NCI-H524 (cell line): ENCODE measurements around the gene RAB6A.
"Not testable (repeated sequence)": the region's sequence is repeated elsewhere in the genome, so short reads cannot be mapped to it uniquely, and the experiment has no call there.

Experiments
- DNase-seq, 2 experiments: peaks; one replicate each; lab custom pipeline; 2025; lab: John Stamatoyannopoulos, UW

Gene RAB6A

DNA sequence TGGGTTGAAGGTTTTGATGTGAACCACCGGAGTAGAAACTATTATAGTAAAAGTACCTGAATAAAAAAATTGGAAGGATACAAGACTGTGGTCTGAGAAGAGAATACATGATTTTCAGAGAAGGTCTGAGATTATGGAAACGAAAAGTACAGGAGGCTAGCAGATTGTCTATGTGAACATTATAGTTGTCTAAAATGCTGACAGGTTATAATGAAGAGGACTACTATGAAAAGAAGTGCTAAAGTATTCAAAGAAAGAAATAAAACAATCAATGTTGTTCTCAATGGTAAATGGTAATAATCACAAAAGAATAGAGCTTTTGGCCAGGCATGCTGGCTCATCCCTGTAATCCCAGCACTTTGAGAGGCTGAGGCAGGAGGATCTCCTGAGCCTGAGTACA lies 34.0 kb downstream of the RAB6A start:
- no peak for DNase-seq

DNA sequence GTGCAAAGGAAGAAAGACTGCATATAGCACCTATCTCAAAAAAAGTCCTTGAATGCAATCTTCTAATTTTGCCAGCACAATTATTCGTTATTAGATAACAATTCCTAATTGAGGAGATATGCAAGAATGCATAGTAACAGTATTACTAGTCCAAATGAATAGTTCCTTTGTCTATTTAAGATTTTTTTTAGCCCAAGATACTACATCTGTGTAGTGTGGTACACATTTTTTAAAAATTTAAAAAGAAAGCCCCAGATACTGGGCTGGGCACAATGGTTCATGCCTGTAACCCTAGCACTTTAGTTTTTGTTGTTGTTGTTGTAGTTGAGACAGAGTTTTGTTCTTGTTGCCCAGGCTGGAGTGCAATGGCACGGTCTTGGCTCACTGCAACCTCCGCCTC lies 43.7 kb downstream of the RAB6A start:
- DNase-seq: no peak

DNA sequence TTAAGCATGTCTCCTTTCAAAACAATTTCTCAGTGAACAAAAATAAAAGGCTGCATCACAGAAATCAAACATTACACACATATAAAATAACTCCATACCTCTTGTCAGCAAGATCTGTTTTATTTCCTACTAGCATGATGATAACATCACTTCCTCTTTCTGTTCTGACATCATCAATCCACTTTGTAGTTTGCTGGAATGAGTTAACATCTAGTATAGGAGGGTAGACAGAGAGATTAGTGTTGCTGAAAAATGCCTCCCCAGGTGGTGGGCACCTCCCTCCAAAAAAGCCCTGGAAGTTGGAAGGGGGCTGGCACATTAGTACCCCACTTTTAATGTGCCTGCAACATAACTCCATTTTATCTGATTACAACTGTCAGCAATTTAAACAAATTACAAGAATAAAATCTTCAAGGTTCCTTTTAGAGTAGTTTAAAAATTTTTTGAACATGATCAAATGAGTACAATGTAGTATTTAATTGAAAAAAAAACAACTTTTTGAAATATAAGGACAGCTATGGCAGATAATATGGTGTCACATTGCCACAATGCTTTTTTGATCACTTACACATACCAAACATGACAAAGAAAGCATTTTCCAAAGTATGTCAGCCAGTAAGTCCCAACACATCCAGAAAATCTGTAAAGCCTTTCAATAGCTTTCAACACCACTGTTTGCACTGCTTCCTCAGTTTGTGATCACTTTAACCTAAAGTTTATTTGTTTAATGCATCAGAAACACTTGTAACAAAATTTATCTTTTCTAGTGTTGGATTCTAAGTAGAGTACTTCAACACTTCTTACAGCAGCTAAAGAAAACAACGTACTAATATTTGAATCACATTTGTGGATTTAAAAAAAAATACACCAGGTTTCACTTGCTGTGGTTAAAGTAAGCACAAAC lies 44.5 kb downstream of the RAB6A start:
- no peak for DNase-seq

DNA sequence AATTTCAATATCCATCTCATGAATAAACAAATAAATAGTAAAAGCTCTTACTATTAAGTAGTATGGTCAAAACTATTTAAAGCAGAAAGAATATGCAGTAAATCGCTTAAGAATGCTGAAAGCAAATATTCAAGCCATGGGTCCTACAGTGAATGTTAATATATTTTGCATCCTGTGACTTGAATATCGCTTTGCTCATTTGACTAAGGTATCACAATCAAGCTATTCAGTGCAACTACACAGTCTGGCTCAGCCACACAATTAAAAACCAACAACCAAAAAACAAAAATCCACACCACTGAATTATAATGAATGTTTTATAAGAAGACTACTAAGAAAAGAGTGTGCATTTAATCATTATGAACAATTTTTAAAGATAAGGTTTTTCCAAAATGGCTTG lies 45.3 kb downstream of the RAB6A start:
- DNase-seq: no peak

DNA sequence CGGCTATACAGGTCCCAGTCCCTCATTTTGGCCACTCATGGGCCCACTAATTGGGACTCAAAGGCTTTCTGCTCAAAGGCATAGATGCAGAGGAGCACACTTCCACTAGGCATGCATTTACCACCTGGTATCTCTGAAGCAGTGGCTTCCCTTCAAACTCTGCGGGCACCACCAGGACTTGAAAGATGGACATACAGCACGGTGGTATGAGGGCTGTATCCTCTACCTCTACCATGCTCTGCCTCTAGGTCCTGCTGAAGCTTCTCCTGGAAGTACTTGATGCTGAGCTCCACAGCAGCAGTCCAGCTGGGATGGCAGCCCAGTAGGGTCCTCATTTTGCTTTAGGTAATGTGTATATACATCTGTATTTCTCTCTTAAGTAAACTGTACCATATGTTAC lies 49.9 kb downstream of the RAB6A start:
- peak in 1 of 2 experiments; percentile 34 for DNase-seq

DNA sequence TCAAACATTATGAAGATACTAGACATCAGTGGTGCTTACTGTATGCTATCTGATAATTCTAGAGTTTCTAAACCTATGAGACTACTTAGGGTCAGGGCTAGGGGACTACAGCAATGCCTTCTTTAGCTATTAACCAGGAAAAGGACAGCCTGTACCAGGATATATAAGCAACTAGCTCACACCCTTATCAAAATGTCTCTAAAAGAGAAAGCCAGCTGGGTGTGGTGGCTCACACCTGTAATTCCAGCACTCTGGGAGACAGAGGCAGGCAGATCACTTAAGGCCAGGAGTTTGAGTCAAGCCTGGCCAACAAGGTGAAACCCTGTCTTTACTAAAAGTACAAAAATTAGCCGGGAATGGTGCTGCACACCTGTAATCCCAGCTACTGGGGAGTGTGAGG lies 55.8 kb downstream of the RAB6A start:
- DNase-seq: no peak

DNA sequence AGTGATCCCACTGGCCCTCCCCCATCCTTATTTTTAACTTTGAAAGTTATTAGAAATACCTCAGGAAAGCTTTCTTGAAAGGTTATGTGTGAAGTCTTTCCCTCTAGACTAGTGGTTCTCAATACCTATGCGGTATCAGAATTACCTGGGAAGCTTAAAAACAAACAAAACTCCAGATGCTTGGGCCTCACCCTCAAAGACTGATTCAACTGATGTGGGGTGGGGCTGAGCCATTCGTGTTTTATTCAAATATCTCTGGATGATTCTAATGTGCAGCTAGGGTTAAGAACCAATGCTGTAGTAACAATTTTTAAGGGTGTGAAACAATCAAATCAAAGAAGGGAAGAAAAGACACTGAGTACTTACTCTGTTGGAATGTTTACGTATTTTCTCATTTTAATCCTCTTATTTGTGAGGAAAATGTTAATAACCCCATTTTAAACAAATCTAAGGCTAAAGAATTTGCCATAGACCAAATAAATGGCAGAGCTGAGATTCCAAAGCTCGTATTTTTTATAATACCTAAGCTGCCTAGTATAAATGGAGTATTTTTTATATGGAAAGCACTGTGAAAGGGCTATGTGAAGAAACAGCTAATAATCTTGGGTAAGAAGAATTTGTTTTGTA lies 66.9 kb downstream of the RAB6A start:
- no peak for DNase-seq

DNA sequence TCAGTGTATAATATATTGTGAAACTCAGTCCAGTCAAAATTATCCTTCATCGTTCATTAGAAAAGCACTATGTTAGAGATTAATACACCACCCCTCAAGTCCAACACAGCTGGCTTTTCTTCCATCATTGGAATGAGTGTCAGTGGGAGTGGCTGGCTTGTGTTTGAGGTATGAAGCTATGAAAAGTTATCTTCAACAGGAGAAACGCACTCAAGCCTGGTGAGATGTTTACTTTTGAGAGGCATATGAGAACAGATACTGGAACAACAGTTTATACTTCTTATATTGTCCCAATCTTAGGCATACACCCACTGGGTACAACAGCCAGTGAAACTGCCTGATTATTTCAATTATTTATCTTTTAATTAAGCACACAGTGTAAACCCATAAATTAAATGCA lies 80.2 kb downstream of the RAB6A start:
- no peak for DNase-seq

DNA sequence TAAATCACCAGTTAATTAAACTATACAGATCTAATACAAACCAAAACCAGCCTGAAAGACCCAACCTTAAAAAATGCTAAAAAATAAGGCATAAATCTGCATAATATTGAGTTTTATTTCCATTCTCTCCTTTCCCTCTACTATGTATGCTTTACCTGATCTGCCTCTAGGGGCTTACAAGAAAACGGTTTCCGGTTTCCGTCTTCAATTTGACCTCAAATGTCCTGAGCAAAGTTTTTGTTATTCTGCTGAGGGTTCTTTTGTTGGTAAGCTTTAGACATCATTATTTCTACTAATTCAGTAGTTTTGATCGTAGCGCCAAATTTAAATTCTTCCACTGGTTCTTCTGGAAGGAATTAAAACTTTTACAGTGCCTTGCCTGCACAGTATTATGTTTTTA lies 84.3 kb downstream of the RAB6A start:
- DNase-seq: not testable (repeated sequence)

DNA sequence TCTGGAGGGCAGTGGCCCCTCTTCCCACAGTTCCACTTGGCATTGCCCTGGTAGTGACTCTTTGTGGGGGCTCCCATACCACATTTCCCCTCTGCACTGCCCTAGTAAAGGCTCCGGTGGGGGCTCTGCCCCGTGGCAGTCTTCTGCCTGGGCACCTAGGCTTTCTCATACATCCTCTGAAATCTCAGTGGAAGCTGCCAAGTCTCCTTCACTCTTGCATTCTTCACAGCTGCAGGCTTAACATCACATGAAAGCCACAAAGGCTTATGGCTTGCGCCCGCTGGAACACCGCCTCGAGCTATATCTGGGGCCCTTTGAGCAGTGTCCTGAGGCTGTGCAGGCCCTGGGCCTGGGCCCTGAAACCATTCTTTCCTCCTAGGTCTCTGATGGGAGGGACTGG lies 89.2 kb downstream of the RAB6A start:
- DNase-seq: no peak

DNA sequence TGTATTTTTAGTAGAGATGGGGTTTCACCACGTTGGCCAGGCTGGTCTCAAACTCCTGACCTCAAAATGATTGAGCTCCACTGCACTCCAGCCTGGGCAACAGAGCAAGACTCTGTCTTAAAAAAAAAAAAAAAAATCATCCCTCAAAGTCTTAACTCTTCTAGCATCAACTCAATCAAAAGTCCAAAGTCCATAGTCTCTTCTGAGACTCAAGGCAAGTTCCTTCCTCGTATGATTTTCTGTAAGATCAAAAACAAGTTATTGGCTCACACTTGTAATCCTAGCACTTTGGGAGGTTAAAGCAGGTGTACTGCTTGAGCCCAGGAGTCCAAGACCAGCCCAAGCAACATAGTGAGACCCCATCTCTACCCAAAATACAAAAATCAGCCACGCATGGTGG lies 90.1 kb downstream of the RAB6A start:
- DNase-seq: no peak

DNA sequence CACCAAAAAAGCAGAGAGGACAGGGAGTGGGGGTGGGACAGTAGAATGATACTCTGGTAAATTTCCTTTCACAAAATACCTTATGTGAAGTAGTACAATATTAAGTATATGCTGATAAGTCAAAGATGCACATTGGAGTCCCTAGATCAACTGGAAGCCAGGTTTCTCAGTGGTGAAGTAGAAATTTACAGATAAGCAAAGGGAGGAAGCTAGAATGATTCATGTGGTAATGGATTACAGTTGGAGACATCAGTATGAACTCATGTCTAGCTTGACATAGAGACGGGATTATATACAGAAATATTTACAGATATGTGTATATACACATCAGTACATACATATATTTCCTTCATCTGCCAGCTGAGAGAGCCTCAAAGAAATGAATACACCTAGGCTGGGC lies 93.0 kb downstream of the RAB6A start:
- DNase-seq: no peak

DNA sequence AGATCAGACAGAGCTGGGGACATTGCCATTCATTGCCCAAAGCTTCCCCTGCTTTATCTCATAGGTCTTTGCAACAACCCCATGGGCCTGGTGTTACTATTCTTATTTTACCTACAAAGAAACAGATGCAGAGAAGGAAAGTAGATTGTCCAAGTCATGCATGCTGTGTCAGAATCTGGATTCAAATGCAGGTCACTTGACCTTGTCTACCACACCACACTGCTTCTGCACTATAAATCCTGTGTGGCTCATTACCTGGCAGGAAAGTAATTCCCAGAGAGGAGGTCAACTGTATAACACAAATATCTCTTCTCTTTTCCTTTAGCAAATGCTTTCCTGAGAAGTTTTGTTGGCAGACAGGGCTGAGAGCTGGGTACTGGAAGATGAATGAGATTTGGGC lies 96.0 kb downstream of the RAB6A start:
- DNase-seq: no peak

DNA sequence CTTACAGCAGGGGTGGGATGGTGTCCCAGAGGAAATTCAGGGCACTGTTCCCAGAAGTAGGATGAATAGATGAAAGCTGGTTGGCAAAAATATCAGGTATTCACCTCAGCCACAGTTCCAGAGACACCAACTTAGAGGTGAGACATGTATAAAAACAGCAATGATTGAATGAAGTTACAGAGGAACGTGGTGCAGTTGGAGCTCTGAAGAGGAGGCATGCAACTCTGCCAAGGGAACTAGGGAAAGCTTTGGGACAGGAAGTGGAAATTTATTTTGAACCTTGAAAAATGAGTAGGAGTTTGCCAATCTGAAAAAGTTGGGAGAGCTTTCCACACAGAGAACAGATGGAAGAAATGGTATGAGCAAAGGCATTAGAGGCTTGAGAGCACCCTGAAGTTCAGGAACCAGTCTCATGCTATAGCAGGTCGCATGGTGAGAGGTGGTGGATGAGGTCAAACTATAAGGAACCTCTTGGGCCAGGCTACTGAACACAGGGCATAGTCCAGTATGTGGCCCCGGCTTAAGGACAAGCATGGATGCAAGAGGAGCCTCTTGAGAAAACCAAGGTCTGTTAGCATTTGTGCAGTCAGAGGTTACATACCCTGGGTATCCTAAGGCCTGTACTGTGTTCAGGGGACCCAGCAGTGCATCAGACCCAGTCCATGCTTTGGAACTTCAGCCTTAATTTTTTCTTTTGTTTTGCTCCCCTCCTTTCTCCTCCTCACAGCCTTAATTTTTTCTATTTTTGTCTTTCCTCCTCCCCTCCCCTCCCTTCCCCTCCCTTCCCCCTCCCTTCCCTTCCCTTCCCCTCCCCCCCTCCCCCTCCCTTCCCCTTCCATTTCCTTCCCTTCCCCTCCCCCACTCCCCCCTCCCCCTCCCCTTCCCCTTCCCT lies 97.0 kb downstream of the RAB6A start:
- no peak for DNase-seq

DNA sequence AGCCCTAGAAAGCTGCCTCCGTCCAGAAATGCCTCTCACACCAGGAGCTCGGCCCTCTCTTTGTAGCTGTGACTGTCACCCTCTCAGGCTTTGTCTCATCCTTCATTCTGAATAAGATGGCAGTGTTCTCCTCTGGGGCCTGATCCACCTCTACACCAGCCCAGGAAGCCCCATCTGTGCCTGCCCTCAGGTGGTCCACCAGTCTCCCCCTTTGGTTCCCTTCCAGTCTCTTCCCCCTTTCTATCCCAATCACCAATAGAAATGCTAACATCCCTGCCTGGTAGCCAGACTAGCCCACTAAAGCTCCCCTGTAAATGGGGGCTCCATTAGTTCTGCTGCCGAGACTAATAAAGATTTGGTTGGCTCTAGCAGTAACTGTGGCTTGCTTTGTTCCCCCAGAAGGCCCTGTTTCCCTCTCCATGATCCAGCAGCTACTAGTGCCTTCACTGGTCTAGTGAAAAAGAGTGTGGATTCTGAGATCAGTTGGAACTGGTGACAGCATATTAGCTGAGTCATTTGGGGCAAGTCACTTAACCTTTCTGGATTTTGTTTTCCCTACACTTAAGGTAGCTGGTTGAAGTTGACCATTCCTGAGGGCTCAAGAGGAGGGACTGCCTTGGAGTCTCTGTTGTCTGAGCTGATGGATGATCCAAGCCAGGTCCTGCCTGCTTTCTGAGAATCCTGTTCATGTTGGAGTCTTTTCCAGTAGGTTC lies 98.3 kb downstream of the RAB6A start:
- DNase-seq: no peak

DNA sequence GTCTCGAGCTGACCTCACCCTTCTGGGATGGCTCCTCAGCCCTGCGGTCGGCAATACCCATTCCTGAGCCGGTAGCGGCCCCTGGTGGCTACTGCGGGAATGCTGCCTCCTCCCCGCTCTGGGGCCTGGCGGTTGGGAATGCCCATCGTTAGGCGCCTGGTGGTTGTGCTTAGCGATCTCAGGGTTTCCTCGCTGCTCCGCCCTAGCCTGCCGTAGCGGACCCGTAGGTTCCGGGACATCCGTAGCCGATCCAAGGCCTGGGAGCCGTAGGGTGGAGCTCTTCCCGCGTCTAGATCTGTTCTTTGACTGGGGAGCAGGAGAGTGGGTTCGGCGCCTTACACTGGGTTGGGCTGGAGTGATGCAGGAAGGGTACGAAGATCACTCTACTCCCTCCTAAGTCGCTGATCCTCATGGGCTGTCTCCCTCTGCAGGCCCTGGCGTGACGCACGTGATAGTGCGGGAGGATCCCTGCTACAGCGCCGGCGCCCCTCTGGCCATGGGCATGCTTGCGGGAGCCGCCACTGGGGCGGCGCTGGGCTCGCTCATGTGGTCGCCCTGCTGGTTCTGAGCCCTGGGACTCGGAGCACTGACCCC lies 99.7 kb downstream of the RAB6A start:
- DNase-seq: peak; percentile 60 to 84

DNA sequence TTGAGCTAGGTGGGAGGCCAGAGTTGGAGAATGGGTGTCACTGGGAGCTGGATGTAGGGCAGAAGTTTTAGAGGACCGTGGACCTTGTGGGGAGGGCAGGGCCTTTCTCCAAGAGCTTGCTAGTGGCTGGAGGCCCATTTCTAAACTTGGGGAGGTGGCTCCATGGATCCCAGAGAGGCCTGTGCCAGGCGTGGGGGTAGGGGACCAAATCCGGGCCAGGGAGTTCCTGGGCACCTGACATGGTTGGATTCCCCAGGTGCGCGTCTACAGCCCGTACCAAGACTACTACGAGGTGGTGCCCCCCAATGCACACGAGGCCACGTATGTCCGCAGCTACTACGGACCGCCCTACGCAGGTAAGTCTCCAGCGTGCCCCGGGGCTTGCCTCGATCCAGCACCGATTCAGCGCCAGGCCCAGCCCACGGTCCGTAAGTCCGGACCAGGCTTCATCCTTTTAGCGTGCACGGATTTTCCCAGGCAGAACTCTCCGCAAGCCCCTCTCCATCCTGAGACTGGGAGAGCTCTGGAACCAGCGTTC lies 100.3 kb downstream of the RAB6A start:
- DNase-seq: no peak

DNA sequence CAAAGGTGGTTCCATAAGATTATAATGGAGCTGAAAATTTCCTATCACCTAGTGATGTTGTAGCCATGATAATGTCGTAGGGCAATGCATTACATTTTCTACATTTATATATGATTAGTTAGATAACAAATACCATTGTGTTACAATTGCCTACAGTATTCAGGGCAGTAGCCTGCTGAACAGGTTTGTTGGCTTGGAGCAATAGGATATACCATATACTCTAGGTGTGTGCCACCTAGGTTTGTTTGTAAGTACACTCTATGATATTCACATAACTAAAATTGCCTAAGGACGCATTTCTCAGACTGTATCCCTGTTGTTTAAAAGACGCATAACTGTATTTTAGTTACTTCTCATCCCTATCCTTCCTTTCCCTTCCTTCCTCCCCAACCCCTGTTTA lies 100.9 kb downstream of the RAB6A start:
- DNase-seq: no peak

DNA sequence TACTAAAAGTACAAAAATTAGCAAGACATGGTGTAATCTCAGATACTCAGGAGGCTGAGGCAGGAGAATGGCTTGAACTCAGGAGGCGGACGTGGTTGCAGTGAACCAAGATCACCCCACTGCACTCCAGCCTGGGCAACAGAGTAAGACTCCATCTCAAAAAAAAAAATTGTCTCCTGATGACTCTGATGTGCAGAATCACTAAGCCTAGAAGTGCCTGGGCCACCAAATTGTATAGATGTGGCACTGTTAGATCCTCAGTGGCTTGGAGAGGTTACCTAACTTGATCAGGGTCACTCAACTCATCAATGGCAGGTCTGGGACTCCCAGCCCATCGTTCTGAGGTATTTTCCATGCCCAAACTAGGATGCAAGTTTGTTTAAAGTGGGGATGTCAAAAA lies 103.9 kb downstream of the RAB6A start:
- DNase-seq: no peak

DNA sequence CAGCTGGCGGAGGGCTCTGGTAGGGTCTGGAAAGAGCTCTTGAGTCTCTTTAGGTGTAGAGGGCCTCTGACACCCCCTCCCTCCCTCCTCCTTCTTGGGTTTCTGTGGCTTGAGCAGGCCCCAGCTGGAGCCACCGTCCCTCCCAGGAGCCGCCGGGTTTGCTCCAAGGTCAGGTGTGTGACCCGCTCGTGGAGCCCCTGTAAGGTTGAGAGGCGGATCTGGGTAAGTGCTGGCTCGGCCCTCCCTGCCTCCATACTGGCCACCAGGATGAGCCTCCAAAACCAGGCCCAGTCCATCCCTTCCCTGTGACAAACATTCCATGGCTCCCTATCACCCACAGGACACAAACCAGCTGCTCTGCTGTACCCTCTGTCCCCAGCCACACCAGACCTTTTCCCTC lies 105.2 kb downstream of the RAB6A start:
- no peak for DNase-seq

DNA sequence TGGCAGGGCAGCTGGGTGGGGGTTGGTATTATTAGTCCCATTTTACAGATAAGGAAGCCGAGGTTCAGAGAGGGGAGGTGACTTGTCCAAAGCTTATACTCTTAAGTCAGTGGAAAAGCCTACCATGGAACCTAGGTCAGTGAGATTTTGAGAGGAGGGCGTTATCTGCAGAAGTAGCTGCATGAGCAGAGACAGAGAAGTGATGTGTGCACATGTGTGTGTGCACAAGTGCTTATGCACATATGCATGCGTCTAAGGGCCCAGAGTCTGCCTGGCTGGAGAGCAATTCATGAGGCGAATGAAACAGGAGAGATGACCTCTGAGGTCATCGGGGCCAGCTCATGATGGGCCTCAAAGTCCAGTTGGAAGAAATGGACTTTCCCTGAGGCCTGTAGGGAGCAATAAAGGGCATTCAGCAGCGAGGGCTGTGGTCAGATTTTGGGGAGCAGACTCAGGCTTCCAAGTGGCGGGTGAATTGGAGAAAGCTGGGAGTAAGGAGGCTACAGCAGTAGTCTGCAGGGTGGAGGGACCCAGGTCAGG lies 106.3 kb downstream of the RAB6A start:
- no peak for DNase-seq
